Naive thymus-derived CD4-positive, alpha-beta T cell (primary cell): ENCODE results near the gene MAGEE2. TPM values are rescaled to one million over a fixed set of nuclear protein-coding genes. Genes with fewer than 3 reads are reported as not detected.

Experiments
- ATAC-seq: fragments of 150-1000 bp; cut with Tn5 transposase; 2 replicates; pipeline ENCODE4 v1.10.0; 2021; ENCODE audit warnings: mild to moderate bottlenecking, moderate library complexity
- CTCF ChIA-PET: fragments of 350-600 bp; sonication (Branson Sonifier 250); formaldehyde crosslinking; loops from one replicate; lab custom pipeline; 2021; ENCODE audit warnings: antibody characterized with exemption; lab: Charles Lee
- POLR2A ChIA-PET: fragments of 350-600 bp; sonication (Branson Sonifier 250); formaldehyde crosslinking; loops from one replicate; lab custom pipeline; 2021; ENCODE audit warnings: antibody characterized with exemption, inconsistent platforms; lab: Charles Lee
- DNase-seq, 9 donors: peaks; one replicate each; pipeline versions ENCODE4 v3.0.0 to v3.0.0-alpha.2; 2020 to 2022; ENCODE audit warnings: mixed read lengths in 1 of 9
- H3K27ac ChIP-seq: one replicate; pipeline ENCODE4 v1.7.0; 2013; ENCODE audit warnings: mild to moderate bottlenecking, low read depth, low read length, moderate library complexity
- H3K27me3 ChIP-seq, 2 donors: one replicate each; pipeline ENCODE4 v1.7.0; 2013; ENCODE audit warnings: low read length in 2 of 2, mild to moderate bottlenecking in 2 of 2, moderate library complexity in 2 of 2; ENCODE audit not compliant: control insufficient read depth in 2 of 2, insufficient read depth in 2 of 2
- H3K36me3 ChIP-seq, 3 experiments: 1 replicate in 2 of 3; 2 replicates in 1 of 3; pipeline ENCODE4 v1.7.0; 2013; ENCODE audit warnings: low read length in 3 of 3, mild to moderate bottlenecking in 3 of 3, moderate library complexity in 1 of 3; ENCODE audit not compliant: insufficient read depth in 3 of 3, control insufficient read depth in 2 of 3
- H3K4me1 ChIP-seq, 2 donors: one replicate each; pipeline ENCODE4 v1.7.0; 2013; ENCODE audit warnings: low read length in 2 of 2, mild to moderate bottlenecking in 2 of 2, moderate library complexity in 1 of 2; ENCODE audit not compliant: control insufficient read depth in 2 of 2, insufficient read depth in 2 of 2
- H3K4me3 ChIP-seq: 2 replicates; pipeline ENCODE4 v1.7.0; 2013; ENCODE audit warnings: mild to moderate bottlenecking, low read length
- H3K9me3 ChIP-seq, 3 experiments: 1 replicate in 2 of 3; 2 replicates in 1 of 3; pipeline ENCODE4 v1.7.0; 2013; ENCODE audit warnings: low read length in 3 of 3; ENCODE audit not compliant: control insufficient read depth in 2 of 3
- H3K27ac Mint-ChIP-seq, 9 donors: one replicate each; pipeline ENCODE4 v1.8.0; 2020 to 2022; ENCODE audit warnings: mixed read lengths in 9 of 9, mild to moderate bottlenecking in 8 of 9, moderate library complexity in 5 of 9, inconsistent platforms in 2 of 9
- H3K27me3 Mint-ChIP-seq, 5 donors: one replicate each; pipeline ENCODE4 v1.8.0; 2021 to 2022; ENCODE audit warnings: mixed read lengths in 5 of 5, mild to moderate bottlenecking in 1 of 5
- H3K36me3 Mint-ChIP-seq, 5 donors: one replicate each; pipeline ENCODE4 v1.8.0; 2020 to 2022; ENCODE audit warnings: mixed read lengths in 5 of 5, mild to moderate bottlenecking in 3 of 5, inconsistent platforms in 1 of 5
- H3K4me1 Mint-ChIP-seq, 7 donors: one replicate each; pipeline ENCODE4 v1.8.0; 2020 to 2022; ENCODE audit warnings: mixed read lengths in 7 of 7, mild to moderate bottlenecking in 3 of 7, inconsistent platforms in 1 of 7
- H3K4me3 Mint-ChIP-seq, 10 donors: one replicate each; pipeline ENCODE4 v1.8.0; 2020 to 2022; ENCODE audit warnings: mild to moderate bottlenecking in 10 of 10, mixed read lengths in 10 of 10, moderate library complexity in 6 of 10, inconsistent platforms in 2 of 10
- H3K9me3 Mint-ChIP-seq, 11 donors: one replicate each; pipeline ENCODE4 v1.8.0; 2020 to 2022; ENCODE audit warnings: mixed read lengths in 11 of 11, mild to moderate bottlenecking in 4 of 11, inconsistent platforms in 1 of 11, moderate library complexity in 1 of 11
- intact Hi-C, 2 donors: fragments of 100-400 bp; cut with micrococcal nuclease; formaldehyde crosslinking; loops; one replicate each; pipeline ENCODE4 v1.15.1; 2023
- polyA plus RNA-seq, 2 donors: library from polyadenylated mRNA; unstranded; fragments of 300-500 nt; fragmentation: Illumina TruSeq; gene quantifications; one replicate each; pipeline ENCODE4 v1.2.3, GENCODE V29; 2021
- total RNA-seq, 6 experiments: library from RNA in 5 of 6; stranded (reverse) in 5 of 6; gene quantifications; 1 replicate in 5 of 6; 2 replicates in 1 of 6; pipeline ENCODE4 v1.2.3 and lab custom pipeline; 2021 to 2026

The MAGEE2 gene
- total and polyA plus RNA-seq, 7 experiments from 2014 or later: not detected

DNA sequence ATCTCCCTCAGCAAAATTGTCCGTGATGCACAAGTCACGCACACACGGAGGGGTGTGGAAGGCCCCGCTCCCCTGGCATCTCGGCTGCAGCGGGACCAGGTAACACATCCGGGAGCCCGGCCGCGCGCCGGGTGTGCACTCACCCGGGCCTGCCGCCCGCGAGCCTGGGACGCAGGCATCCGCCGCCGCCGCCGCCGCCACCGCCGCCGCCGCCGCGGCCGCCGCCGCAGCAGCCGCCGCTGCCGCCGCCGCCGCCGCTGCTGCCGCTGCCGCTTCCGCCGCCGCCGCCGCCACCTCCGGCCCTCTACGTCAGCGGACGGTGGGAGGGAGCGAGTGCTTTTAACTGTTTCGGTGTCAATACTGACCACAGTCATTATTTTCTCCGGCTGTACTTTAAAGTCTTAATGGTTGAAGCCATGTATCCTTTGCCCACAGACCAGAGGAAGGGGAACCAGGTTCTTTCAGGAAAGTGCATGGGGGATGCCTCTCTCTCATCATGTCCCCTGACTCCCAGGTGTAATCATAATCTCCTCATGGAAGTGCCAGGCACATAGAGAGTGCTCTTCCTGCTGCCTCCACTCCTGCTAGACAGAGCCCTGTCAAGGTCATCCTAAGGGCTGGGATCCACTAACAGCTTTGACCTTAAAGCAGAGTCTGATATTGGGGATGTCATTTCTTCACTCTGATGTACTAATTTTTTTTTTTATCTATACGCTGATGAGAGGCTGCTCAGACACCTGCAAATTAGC lies 38.0 kb downstream of the MAGEE2 start:
- Mint-ChIP-seq H3K27me3 (peaks cover 0 to 13% (median 0%) of the 10 kb centered on the region in 5 donors), H3K4me1 (peaks cover 0 to 19% (median 14%) of the 10 kb centered on the region in 7 donors), H3K36me3 (peaks cover 0 to 3% (median 0%) of the 10 kb centered on the region in 5 donors), H3K4me3 (peak overlapping the region; percentile 70 to 86 (median 82)), H3K9me3 (peaks cover 0 to 46% (median 5%) of the 10 kb centered on the region in 11 donors), H3K27ac (peak overlapping the region in 7 of 9 donors; percentile 24 to 83 (median 65))
- Histone ChIP-seq H3K27ac (no peak overlapping the region), H3K9me3 (peaks cover 0 to 4% (median 0%) of the 10 kb centered on the region in 3 experiments), H3K4me1 (peaks cover 0 to 4% of the 10 kb centered on the region in 2 donors), H3K4me3 (peak overlapping the region; percentile 56), H3K27me3 (no peaks in the 10 kb centered on the region), H3K36me3 (no peaks in the 10 kb centered on the region)
- ChIA-PET CTCF (no interaction called here), POLR2A (interaction anchor here (0.6 kb wide), 1 partner anchor 1608 kb away, joined by 3 read pairs; no protein-coding TSS in a partner anchor)
- intact Hi-C loops: loop anchor here in 1 of 2 donors (5.0 kb wide), 3 partner anchors 475 to 1455 kb away; partner anchors contain the start of genes RLIM and UPRT
- peak; percentile 56 for ATAC-seq
- DNase-seq: peak; percentile 5 to 30 (median 19)
